Neural cell (in vitro differentiated cells): ENCODE data around the gene OXSR1. TPM values are rescaled to one million over a fixed set of nuclear protein-coding genes. Genes with fewer than 3 reads are reported as not detected.

Source experiments
- H2AFZ ChIP-seq: fragments of 200-600, 300-800 bp; sonication (generic), shearing (Covaris generic); 2 replicates; pipeline ENCODE4 v1.6.0; 2014; ENCODE audit warnings: low read depth, mild to moderate bottlenecking, antibody characterized with exemption, low read length, moderate library complexity
- H3F3A ChIP-seq: fragments of 200-600 bp; shearing (Covaris generic); 2 replicates; pipeline ENCODE4 v1.6.1; 2016; ENCODE audit warnings: mild to moderate bottlenecking, moderate library complexity, mixed read lengths, antibody characterized with exemption, low read length; ENCODE audit not compliant: insufficient read depth, poor library complexity, severe bottlenecking
- H3K27ac ChIP-seq: fragments of 200-600, 300-800 bp; sonication (generic), shearing (Covaris generic); 2 replicates; pipeline ENCODE4 v1.5.1; 2014; ENCODE audit warnings: mild to moderate bottlenecking, low read length, moderate library complexity
- H3K27me3 ChIP-seq: fragments of 300-800, 200-600 bp; sonication (generic), shearing (Covaris generic); 2 replicates; pipeline ENCODE4 v1.6.0; 2014; ENCODE audit warnings: mild to moderate bottlenecking, low read depth, low read length, moderate library complexity; ENCODE audit not compliant: insufficient read depth
- H3K36me3 ChIP-seq: fragments of 300-800, 200-600 bp; sonication (generic), shearing (Covaris generic); 2 replicates; pipeline ENCODE4 v1.5.1; 2014; ENCODE audit warnings: mild to moderate bottlenecking, antibody characterized with exemption, low read length, moderate library complexity; ENCODE audit not compliant: insufficient read depth
- H3K4me2 ChIP-seq: fragments of 300-800, 200-600 bp; sonication (generic), shearing (Covaris generic); 2 replicates; pipeline ENCODE4 v1.6.0; 2014; ENCODE audit warnings: mild to moderate bottlenecking, low read length
- H3K4me3 ChIP-seq: fragments of 300-800, 200-600 bp; sonication (generic), shearing (Covaris generic); 2 replicates; pipeline ENCODE4 v1.5.1; 2014; ENCODE audit warnings: mild to moderate bottlenecking, low read length, moderate library complexity
- H3K79me2 ChIP-seq: fragments of 200-600 bp; shearing (Covaris generic); replicated peaks from 2 replicates; pipeline ENCODE4 v1.6.0; 2014; ENCODE audit warnings: mild to moderate bottlenecking, low read length, moderate library complexity; ENCODE audit not compliant: insufficient read depth
- H3K9ac ChIP-seq: fragments of 300-800, 200-600 bp; sonication (generic), shearing (Covaris generic); 2 replicates; pipeline ENCODE4 v1.6.1; 2016; ENCODE audit warnings: mild to moderate bottlenecking, low read length, mixed read lengths
- H3K9me2 ChIP-seq: fragments of 200-600 bp; shearing (Covaris generic); 2 replicates; pipeline ENCODE4 v1.6.1; 2016; ENCODE audit warnings: mild to moderate bottlenecking, low read length, mixed read lengths; ENCODE audit not compliant: insufficient read depth
- H3K9me3 ChIP-seq: fragments of 200-600, 300-800 bp; sonication (generic), shearing (Covaris generic); 2 replicates; pipeline ENCODE4 v1.6.1; 2016; ENCODE audit warnings: mild to moderate bottlenecking, mixed run types, low read length, moderate library complexity, mixed read lengths
- H4K20me1 ChIP-seq: fragments of 200-600 bp; shearing (Covaris generic); 2 replicates; pipeline ENCODE4 v1.6.1; 2016; ENCODE audit warnings: mild to moderate bottlenecking, mixed run types; ENCODE audit not compliant: insufficient read depth
- EP300 ChIP-seq: fragments of 450-650 bp; conservative IDR thresholded peaks from 2 replicates; pipeline ENCODE4 v1.6.1; 2014; ENCODE audit warnings: antibody characterized with exemption, mild to moderate bottlenecking, moderate library complexity; ENCODE audit not compliant: poor library complexity, severe bottlenecking
- EZH2 ChIP-seq: fragments of 200-600, 300-800 bp; shearing (Covaris generic), sonication (generic); IDR thresholded peaks from 2 replicates; pipeline ENCODE4 v1.6.1; 2014; ENCODE audit warnings: antibody characterized with exemption, low read length, borderline replicate concordance, mild to moderate bottlenecking; ENCODE audit not compliant: insufficient read depth, poor library complexity, severe bottlenecking
- MXI1 ChIP-seq: fragments of 450-650 bp; conservative IDR thresholded peaks from 2 replicates; pipeline ENCODE4 v1.6.1; 2014; ENCODE audit warnings: antibody characterized with exemption, mild to moderate bottlenecking; ENCODE audit not compliant: poor library complexity, severe bottlenecking
- POLR2AphosphoS5 ChIP-seq: IDR thresholded peaks from 2 replicates; pipeline ENCODE4 v1.6.1; 2012
- RAD21 ChIP-seq: fragments of 450-650 bp; conservative IDR thresholded peaks from 2 replicates; pipeline ENCODE4 v1.6.1; 2014; ENCODE audit warnings: antibody characterized with exemption, mild to moderate bottlenecking, moderate library complexity
- SMC3 ChIP-seq: fragments of 450-650 bp; conservative IDR thresholded peaks from 2 replicates; pipeline ENCODE4 v1.6.1; 2014; ENCODE audit warnings: antibody characterized with exemption, mild to moderate bottlenecking, moderate library complexity; ENCODE audit not compliant: poor library complexity
- TAF1 ChIP-seq: IDR thresholded peaks from 2 replicates; pipeline ENCODE4 v1.6.1; 2012; ENCODE audit warnings: low read depth
- polyA plus RNA-seq: library from polyadenylated mRNA; depleted of rRNA; stranded (reverse); fragments of >200 nt; gene quantifications from 2 replicates; pipeline ENCODE4 v1.2.3, GENCODE V29; 2014
- TF ChIP-seq, protein P1 (sequence below): IDR thresholded peaks from 2 replicates; pipeline ENCODE4 v1.6.1; 2012; ENCODE audit warnings: borderline replicate concordance
- TF ChIP-seq, protein P2 (sequence below): fragments of 450-650 bp; IDR thresholded peaks from 2 replicates; pipeline ENCODE4 v1.5.1; 2014; ENCODE audit warnings: antibody characterized with exemption, mild to moderate bottlenecking, moderate library complexity; ENCODE audit not compliant: poor library complexity, severe bottlenecking

The OXSR1 gene
- polyA plus RNA-seq, 1 donor from 2014 or later: 50.8 TPM

DNA sequence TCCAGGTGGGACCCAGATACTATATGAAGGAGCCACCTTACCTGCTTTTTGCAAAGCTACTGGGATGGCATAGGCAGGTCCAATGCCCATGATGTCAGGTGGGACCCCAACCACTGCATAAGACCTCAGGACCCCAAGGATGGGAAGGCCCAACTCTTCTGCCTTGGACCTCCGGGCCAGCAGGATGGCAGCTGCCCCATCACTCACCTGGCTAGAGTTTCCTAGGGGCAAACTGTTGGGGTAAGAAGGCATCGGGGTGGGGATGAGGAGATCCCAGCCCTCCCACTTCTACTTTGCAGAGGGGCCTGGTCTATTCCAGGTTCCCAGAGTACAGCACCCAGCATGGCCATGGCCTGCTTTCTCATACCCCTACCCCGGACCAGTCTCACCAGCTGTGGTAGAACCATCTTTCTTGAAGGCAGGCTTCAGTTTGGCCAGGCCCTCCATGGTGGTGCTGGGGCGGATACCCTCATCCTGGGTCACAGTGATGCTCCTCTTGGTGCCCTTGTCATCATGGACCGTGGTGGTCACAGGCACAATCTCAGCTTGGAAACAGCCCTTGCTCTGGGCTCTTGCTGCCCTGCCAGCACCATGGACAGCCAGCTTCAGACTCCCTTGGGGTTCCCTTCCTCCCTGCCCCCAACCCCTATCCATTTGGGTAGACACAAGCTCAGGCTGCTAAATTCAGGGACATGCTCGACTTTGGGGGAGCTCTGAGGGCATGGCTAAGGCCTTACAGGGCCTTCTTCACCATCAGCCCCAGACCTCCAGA, 39.0 kb upstream of the OXSR1 start:
- Histone ChIP-seq H3K27ac (no peak overlapping the region), H3F3A (no peaks in the 10 kb centered on the region), H3K36me3 (peaks cover 5% of the 10 kb centered on the region), H3K4me2 (no peak overlapping the region), H3K9ac (no peak overlapping the region), H2AFZ (no peak overlapping the region), H4K20me1 (no peaks in the 10 kb centered on the region), H3K4me3 (no peak overlapping the region), H3K27me3 (no peaks in the 10 kb centered on the region), H3K79me2 (no peaks in the 10 kb centered on the region), H3K9me3 (no peaks in the 10 kb centered on the region), H3K9me2 (no peaks in the 10 kb centered on the region)
- TF ChIP-seq RAD21 (no peak), TAF1 (no peak), MXI1 (no peak), SMC3 (no peak), POLR2AphosphoS5 (no peak), EZH2 (no peak), EP300 (no peak)
- TF ChIP-seq, protein P1, sequence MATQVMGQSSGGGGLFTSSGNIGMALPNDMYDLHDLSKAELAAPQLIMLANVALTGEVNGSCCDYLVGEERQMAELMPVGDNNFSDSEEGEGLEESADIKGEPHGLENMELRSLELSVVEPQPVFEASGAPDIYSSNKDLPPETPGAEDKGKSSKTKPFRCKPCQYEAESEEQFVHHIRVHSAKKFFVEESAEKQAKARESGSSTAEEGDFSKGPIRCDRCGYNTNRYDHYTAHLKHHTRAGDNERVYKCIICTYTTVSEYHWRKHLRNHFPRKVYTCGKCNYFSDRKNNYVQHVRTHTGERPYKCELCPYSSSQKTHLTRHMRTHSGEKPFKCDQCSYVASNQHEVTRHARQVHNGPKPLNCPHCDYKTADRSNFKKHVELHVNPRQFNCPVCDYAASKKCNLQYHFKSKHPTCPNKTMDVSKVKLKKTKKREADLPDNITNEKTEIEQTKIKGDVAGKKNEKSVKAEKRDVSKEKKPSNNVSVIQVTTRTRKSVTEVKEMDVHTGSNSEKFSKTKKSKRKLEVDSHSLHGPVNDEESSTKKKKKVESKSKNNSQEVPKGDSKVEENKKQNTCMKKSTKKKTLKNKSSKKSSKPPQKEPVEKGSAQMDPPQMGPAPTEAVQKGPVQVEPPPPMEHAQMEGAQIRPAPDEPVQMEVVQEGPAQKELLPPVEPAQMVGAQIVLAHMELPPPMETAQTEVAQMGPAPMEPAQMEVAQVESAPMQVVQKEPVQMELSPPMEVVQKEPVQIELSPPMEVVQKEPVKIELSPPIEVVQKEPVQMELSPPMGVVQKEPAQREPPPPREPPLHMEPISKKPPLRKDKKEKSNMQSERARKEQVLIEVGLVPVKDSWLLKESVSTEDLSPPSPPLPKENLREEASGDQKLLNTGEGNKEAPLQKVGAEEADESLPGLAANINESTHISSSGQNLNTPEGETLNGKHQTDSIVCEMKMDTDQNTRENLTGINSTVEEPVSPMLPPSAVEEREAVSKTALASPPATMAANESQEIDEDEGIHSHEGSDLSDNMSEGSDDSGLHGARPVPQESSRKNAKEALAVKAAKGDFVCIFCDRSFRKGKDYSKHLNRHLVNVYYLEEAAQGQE: no peak
- TF ChIP-seq, protein P2, sequence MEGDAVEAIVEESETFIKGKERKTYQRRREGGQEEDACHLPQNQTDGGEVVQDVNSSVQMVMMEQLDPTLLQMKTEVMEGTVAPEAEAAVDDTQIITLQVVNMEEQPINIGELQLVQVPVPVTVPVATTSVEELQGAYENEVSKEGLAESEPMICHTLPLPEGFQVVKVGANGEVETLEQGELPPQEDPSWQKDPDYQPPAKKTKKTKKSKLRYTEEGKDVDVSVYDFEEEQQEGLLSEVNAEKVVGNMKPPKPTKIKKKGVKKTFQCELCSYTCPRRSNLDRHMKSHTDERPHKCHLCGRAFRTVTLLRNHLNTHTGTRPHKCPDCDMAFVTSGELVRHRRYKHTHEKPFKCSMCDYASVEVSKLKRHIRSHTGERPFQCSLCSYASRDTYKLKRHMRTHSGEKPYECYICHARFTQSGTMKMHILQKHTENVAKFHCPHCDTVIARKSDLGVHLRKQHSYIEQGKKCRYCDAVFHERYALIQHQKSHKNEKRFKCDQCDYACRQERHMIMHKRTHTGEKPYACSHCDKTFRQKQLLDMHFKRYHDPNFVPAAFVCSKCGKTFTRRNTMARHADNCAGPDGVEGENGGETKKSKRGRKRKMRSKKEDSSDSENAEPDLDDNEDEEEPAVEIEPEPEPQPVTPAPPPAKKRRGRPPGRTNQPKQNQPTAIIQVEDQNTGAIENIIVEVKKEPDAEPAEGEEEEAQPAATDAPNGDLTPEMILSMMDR: no peak

DNA sequence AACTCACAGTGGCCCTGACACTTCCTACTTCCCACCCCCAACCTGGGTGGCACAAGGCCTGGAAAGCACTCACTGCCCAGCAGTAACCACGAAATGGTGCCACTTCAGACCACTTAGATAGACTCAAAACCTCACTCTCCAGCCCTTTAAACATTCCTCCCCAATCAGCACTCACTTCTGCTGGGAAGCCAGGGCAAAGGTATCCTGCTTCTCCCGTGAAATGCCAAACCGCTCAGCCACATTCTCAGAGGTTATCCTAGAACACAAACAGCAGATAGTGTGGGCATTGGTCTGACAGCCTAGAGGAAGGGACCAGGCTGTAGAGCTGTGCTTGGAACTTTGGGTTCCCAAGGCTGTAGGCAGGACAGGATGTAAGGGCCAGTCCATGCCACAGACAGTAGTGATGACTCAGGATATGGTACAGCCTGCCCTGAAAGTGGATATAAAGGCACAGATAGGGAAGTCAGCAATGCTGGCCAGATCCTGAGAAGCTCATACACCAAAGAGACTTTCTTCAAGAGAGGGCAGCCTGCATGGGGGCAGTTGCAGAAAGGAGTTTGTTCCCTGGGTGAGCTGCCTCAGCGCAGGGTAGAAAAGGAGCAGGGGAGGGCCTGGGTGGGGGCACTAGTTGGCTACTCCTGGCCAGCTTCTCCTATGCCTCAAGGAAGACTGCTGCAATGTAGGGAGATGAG, 37.6 kb upstream of the OXSR1 start:
- Histone ChIP-seq H3K27ac (no peak overlapping the region), H3K27me3 (no peaks in the 10 kb centered on the region), H3K4me2 (no peak overlapping the region), H3K79me2 (no peaks in the 10 kb centered on the region), H3K9me2 (no peaks in the 10 kb centered on the region), H3F3A (no peaks in the 10 kb centered on the region), H4K20me1 (no peaks in the 10 kb centered on the region), H2AFZ (no peak overlapping the region), H3K9ac (no peak overlapping the region), H3K9me3 (no peaks in the 10 kb centered on the region), H3K4me3 (no peak overlapping the region), H3K36me3 (peaks cover 5% of the 10 kb centered on the region)
- TF ChIP-seq EZH2 (no peak), MXI1 (no peak), TAF1 (no peak), SMC3 (no peak), EP300 (no peak), POLR2AphosphoS5 (no peak), RAD21 (no peak)
- TF ChIP-seq, protein P1: no peak
- TF ChIP-seq, protein P2: no peak
